ENCODE measurements around the gene SAE1. TPM values are rescaled to one million over a fixed set of nuclear protein-coding genes. Genes with fewer than 3 reads are reported as not detected.

The SAE1 gene
- total and polyA plus RNA-seq, 2 donors (not counting 1 experiment from before 2014, with no cell fraction given) = 26.5 to 45.1 TPM

- Histone ChIP-seq H3K36me3 (replicated peaks in 1 of 2; ENCODE audit: control extremely low read depth in 1 of 2, control insufficient read depth in 1 of 2, extremely low read depth in 1 of 2, insufficient read depth in 2 of 2, low read length in 1 of 2) (no peaks in the 10 kb centered on the region), H3K79me2 (ENCODE audit: control insufficient read depth, insufficient read depth, low read length) (no peaks in the 10 kb centered on the region), H3K9ac (ENCODE audit: low read length) (peak overlapping the region; percentile 89), H3K4me1 (ENCODE audit: control insufficient read depth in 2 of 2, insufficient read depth in 2 of 2, low read length in 2 of 2) (peaks cover 46 to 51% of the 10 kb centered on the region in 2 donors), H3K9me3 (ENCODE audit: control extremely low read depth in 1 of 3, control insufficient read depth in 2 of 3, insufficient read depth in 1 of 3, low read length in 2 of 3) (no peaks in the 10 kb centered on the region), H2AFZ (ENCODE audit: insufficient read depth, low read depth, low read length, poor library complexity, severe bottlenecking) (no peak overlapping the region), H4K20me1 (ENCODE audit: control insufficient read depth, insufficient read depth, low read length, poor library complexity, severe bottlenecking) (peaks cover 23% of the 10 kb centered on the region), H3K4me3 (ENCODE audit: control extremely low read depth in 1 of 5, extremely low read depth in 1 of 5, insufficient read depth in 1 of 5, low read depth in 2 of 5, low read length in 4 of 5) (peak overlapping the region in 4 of 5 experiments; percentile 42 to 95 (median 56)), H3K27ac (ENCODE audit: low read length in 2 of 2) (peak overlapping the region; percentile 82 to 93), H3K27me3 (replicated peaks in 1 of 4; ENCODE audit: control extremely low read depth in 1 of 4, control insufficient read depth in 3 of 4, insufficient read depth in 4 of 4, low read length in 3 of 4) (peaks cover 0 to 34% (median 1%) of the 10 kb centered on the region in 4 experiments), H3K4me2 (replicated peaks; ENCODE audit: low read depth, low read length, poor library complexity, severe bottlenecking) (peak overlapping the region; percentile 100)
- ChIA-PET POLR2A (interaction anchor here (0.5 to 3.4 kb wide), 13 partner anchors 13 to 1548 kb away, joined by 5 to 37 read pairs (median 10); partner anchors contain the start of genes CCDC9, INAFM1 and ZC3H4), CTCF (interaction anchor here (0.9 to 7.3 kb wide), 5 partner anchors 13 to 113 kb away, joined by 3 to 99 read pairs (median 8); partner anchors contain the start of gene ZC3H4)
- no peak for TF ChIP-seq EZH2 (IDR thresholded peaks at IDR 0.05; ENCODE audit: borderline replicate concordance, insufficient read depth, low read depth, low read length, poor library complexity, severe bottlenecking)
- no peak for TF ChIP-seq CTCF (IDR thresholded peaks at IDR 0.05)
- DNase-seq = no peak
- 2% methylated on average over 55 of the region's 56 CpGs for WGBS (ENCODE audit: insufficient coverage)
- Mint-ChIP-seq H3K27ac (peak overlapping the region; percentile 95), H3K9me3 (ENCODE audit: insufficient read depth) (no peaks in the 10 kb centered on the region), H3K4me1 (peaks cover 20% of the 10 kb centered on the region), H3K4me3 (peak overlapping the region; percentile 90), H3K27me3 (no peaks in the 10 kb centered on the region)
- ATAC-seq (ENCODE audit: low read depth) = peak; percentile 6
- intact Hi-C loops (cut with micrococcal nuclease) = loop anchor here (1.0 to 5.0 kb wide), 7 partner anchors 16 to 439 kb away; partner anchors contain the start of genes CCDC9, INAFM1 and SLC1A5
Measured at GRCh38 chr19:47226426-47227351, 96.1 kb downstream of the SAE1 start.
